HG02852 (cell line): ENCODE measurements around the gene TEX13A.

Source experiments
- ATAC-seq: cut with Tn5 transposase; IDR thresholded peaks from one replicate; pipeline ENCODE4 v1.9.1; 2021; ENCODE audit warnings: mild to moderate bottlenecking, moderate library complexity; ENCODE audit not compliant: unreplicated experiment

Gene TEX13A

DNA sequence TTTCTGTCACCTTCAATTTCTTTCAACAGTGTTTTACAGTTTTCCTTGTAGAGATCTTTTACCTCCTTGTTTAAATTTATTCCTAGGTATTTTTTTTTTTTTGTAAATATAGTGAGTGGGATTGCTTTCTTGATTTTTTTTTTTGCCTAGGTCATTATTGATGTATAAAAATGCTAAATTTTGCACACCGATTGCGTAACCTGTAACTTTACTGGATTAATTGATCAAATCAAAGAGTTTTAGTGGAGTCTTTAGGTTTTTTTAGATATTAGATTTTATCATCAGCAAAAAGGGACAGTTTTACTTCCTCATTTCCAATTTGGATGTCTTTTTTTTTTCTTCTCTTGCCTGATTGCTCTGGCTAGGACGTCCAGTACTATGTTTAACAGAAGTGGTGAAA is 40.9 kb downstream of the TEX13A start:
- ATAC-seq, result no peak

GRCh38 chrX:105173071-105173470 is 47.4 kb downstream of the TEX13A start:
- ATAC-seq, result no peak
